Suprapubic skin (tissue), 4 donors: Measurements from ENCODE around the gene SNX9. TPM values are rescaled to one million over a fixed set of nuclear protein-coding genes. Genes with fewer than 3 reads are reported as not detected.

Source experiments
- DNase-seq, 2 donors: peaks; one replicate each; pipeline ENCODE4 v3.0.0-alpha.2; 2019; ENCODE audit warnings: low spot score in 2 of 2
- H3K27ac ChIP-seq: fragments of 200-600 bp; sonication (generic); one replicate; pipeline ENCODE4 v1.5.1; 2019
- H3K27me3 ChIP-seq: fragments of 200-600 bp; sonication (generic); one replicate; pipeline ENCODE4 v1.5.1; 2019
- H3K36me3 ChIP-seq: fragments of 200-600 bp; sonication (generic); one replicate; pipeline ENCODE4 v1.5.1; 2019
- H3K4me1 ChIP-seq: fragments of 200-600 bp; sonication (generic); one replicate; pipeline ENCODE4 v1.5.1; 2019
- H3K4me3 ChIP-seq: fragments of 200-600 bp; sonication (generic); one replicate; pipeline ENCODE4 v1.5.1; 2019; ENCODE audit warnings: mild to moderate bottlenecking
- H3K9me3 ChIP-seq: fragments of 200-600 bp; sonication (generic); one replicate; pipeline ENCODE4 v1.5.1; 2019
- EP300 ChIP-seq: sonication (generic); formaldehyde crosslinking; IDR thresholded peaks from one replicate; pipeline ENCODE4 v1.6.1; 2017; ENCODE audit warnings: antibody characterized with exemption
- POLR2A ChIP-seq, 2 donors: fragments of 450-650 bp; IDR thresholded peaks; one replicate each; pipeline ENCODE4 v1.6.1; 2017; ENCODE audit warnings: antibody characterized with exemption in 2 of 2, mild to moderate bottlenecking in 2 of 2, moderate library complexity in 2 of 2
- POLR2AphosphoS5 ChIP-seq, 3 donors: sonication (generic); formaldehyde crosslinking; IDR thresholded peaks; one replicate each; pipeline ENCODE4 v1.6.1; 2017; ENCODE audit warnings: antibody characterized with exemption in 3 of 3
- WGBS: methylation state at CpG from one replicate; pipeline ENCODE4 v1.1.5; 2018; 5-methylcytosine and 5-hydroxymethylcytosine counted together
- total RNA-seq, 4 donors: library from RNA; depleted of rRNA; stranded (reverse); fragments of >200 nt; gene quantifications; one replicate each; pipeline ENCODE4 v1.1.0, GENCODE V29; 2016
- TF ChIP-seq, protein P1 (sequence below), 2 donors: fragments of 200-600 bp in 1 of 2; fragments of 450-650 bp in 1 of 2; sonication (generic) in 1 of 2; IDR thresholded peaks; one replicate each; pipeline ENCODE4 v1.5.1; 2016 to 2019; ENCODE audit warnings: antibody characterized with exemption in 2 of 2, mild to moderate bottlenecking in 1 of 2, moderate library complexity in 1 of 2

SNX9 gene
- total RNA-seq, 4 donors from 2014 or later = 30.4 to 44.2 (median 35.8) TPM

DNA sequence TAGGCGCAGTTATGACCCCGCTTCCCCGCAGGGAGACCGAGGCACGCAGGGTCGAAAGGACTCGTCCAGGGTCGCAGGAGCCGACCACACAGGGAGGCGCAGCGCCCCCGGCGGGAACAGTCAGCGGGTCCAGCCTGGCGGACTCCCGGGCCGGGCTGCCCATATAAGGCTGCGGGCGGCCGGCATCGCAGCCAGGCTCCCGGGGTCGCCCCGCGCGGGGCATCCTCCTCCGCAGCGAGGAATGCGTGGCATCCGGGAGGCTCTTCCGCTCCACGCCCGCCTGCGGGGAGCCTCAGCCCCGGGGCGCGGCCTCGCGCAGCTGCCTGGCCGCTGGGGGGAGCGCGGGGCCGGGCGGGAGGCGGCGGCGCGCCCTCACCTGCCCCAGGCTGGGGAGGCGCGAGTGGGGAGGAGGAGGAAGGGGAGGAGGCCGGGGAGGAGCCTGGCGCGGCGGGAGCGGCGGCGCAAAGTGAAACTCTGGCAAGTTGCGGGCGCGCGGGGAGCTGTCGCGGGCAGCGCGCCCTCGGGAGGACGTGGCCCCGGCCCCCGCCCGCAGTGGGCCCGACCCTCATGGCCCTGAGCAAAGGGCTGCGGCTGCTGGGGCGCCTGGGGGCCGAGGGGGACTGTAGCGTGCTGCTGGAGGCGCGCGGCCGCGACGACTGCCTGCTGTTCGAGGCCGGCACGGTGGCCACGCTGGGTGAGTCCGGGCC, 158.5 kb downstream of the SNX9 start, which contains the start of gene SYNJ2:
TSS of gene SYNJ2 (plus strand) at position 469 of the 707 bp plus-strand sequence. CDS start at position 568, 99 bp downstream.
- 0% methylated on average over 15 of the region's 86 CpGs for WGBS
- H3K9me3 ChIP-seq = no peaks in the 10 kb centered on the region

DNA sequence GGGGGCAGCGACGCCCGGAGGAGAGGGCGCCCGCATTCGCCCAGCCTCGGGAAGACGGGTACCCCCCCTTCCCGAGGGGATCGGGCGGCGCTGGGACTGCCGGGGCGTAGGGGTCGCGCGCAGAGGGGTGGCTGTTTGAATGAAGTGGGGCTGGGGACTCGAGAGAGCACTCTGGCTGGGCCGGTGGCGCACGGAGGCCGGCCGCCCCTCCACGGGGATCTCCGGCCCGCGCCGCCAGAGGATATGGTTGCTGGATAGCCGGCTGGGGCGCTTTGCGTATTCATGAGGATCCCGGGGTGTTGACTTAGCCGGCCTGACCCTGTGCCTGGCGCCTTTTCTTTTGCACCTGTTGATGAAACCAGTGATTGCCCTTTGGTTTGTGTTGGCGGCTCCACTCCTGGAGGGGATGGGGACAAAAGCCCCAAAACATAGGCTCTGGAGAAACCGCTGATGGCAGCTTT, 159.1 kb downstream of the SNX9 start:
- peaks cover 33% of the 10 kb centered on the region for H3K4me1 ChIP-seq
- DNase-seq = no peak
- no peak for TF ChIP-seq EP300
- H3K4me3 ChIP-seq = peak overlapping the region; percentile 72
- peak overlapping the region; percentile 52 for H3K27ac ChIP-seq
- H3K27me3 ChIP-seq = no peaks in the 10 kb centered on the region
- no peaks in the 10 kb centered on the region for H3K9me3 ChIP-seq
- no peaks in the 10 kb centered on the region for H3K36me3 ChIP-seq
- 0% methylated on average over 29 of the region's 36 CpGs for WGBS

More for the DNA sequence above, 158.5 kb downstream of the SNX9 start, which contains the start of gene SYNJ2:
- Histone ChIP-seq H3K27me3 (no peaks in the 10 kb centered on the region), H3K27ac (peak within 1 kb of the TSS; percentile 52), H3K4me1 (peaks cover 33% of the 10 kb centered on the region), H3K4me3 (peak within 1 kb of the TSS; percentile 72), H3K36me3 (no peaks in the 10 kb centered on the region)
- DNase-seq = peak; percentile 81 to 89
- no peak for TF ChIP-seq EP300
- TF ChIP-seq, protein P1, sequence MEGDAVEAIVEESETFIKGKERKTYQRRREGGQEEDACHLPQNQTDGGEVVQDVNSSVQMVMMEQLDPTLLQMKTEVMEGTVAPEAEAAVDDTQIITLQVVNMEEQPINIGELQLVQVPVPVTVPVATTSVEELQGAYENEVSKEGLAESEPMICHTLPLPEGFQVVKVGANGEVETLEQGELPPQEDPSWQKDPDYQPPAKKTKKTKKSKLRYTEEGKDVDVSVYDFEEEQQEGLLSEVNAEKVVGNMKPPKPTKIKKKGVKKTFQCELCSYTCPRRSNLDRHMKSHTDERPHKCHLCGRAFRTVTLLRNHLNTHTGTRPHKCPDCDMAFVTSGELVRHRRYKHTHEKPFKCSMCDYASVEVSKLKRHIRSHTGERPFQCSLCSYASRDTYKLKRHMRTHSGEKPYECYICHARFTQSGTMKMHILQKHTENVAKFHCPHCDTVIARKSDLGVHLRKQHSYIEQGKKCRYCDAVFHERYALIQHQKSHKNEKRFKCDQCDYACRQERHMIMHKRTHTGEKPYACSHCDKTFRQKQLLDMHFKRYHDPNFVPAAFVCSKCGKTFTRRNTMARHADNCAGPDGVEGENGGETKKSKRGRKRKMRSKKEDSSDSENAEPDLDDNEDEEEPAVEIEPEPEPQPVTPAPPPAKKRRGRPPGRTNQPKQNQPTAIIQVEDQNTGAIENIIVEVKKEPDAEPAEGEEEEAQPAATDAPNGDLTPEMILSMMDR (IDR thresholded peaks at IDR 0.05) = peak in 1 of 2 donors; percentile 55

- 56% methylated on average over 17 of the region's 17 CpGs for WGBS
- Histone ChIP-seq H3K27ac (peak overlapping the region; percentile 52), H3K4me3 (peak overlapping the region; percentile 72), H3K4me1 (peaks cover 33% of the 10 kb centered on the region), H3K9me3 (no peaks in the 10 kb centered on the region), H3K36me3 (no peaks in the 10 kb centered on the region), H3K27me3 (no peaks in the 10 kb centered on the region)
- TF ChIP-seq POLR2AphosphoS5 (IDR thresholded peaks at IDR 0.05) = no peak
- TF ChIP-seq, protein P1 (IDR thresholded peaks at IDR 0.05) = peak in 1 of 2 donors; percentile 9
- DNase-seq = peak in 1 of 2 donors; percentile 77
Observed at GRCh38 chr6:157982563-157983405, 159.7 kb downstream of the SNX9 start.

DNA sequence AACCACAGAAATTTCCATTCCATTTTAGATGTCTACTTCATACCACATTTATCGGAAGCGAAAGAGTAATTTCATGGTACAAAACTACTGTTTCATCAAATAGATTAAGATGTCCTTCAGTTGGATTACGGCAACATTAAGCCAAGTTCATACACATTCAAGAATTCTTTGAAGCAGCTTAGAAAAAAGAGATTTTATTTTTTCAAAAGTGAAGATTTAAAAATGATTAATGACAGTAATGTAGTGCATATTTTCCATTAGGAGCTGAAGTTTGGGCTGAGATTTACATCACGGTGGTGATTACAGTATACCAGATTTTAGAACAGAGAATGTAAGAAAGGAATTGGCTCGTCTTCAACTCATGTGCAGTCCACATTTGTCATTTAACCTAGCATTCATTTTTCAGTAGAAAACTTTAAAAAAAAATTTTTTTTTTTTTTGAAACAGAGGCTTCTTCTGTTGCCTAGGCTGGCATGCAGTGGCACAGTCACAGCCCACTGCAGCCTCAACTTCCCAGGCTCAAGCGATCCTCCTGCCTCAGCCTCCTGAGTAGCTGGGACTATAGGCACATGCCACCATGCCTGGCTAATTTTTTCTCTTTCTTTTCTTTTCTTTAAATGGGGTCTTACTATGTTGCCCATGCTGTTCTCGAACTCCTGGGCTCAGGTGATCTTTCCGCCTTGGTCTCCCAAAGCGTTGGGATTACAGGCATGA, 160.5 kb downstream of the SNX9 start:
- H3K4me1 ChIP-seq = peaks cover 33% of the 10 kb centered on the region
- H3K36me3 ChIP-seq = no peaks in the 10 kb centered on the region
- no peaks in the 10 kb centered on the region for H3K27me3 ChIP-seq
- no peak overlapping the region for H3K27ac ChIP-seq
- H3K4me3 ChIP-seq = no peak overlapping the region
- no peaks in the 10 kb centered on the region for H3K9me3 ChIP-seq
- DNase-seq = no peak
- no peak for TF ChIP-seq POLR2AphosphoS5 (IDR thresholded peaks at IDR 0.05)
- TF ChIP-seq, protein P1 (IDR thresholded peaks at IDR 0.05) = no peak
- TF ChIP-seq EP300 = no peak
- no peak for TF ChIP-seq POLR2A (IDR thresholded peaks at IDR 0.05)
- 81% methylated on average over 9 of the region's 9 CpGs for WGBS

GRCh38 chr6:157984128-157984527, 161.1 kb downstream of the SNX9 start:
- H3K27ac ChIP-seq = no peak overlapping the region
- TF ChIP-seq POLR2AphosphoS5 (IDR thresholded peaks at IDR 0.05) (no peak), POLR2A (IDR thresholded peaks at IDR 0.05) (no peak), EP300 (no peak)
- TF ChIP-seq, protein P1 (IDR thresholded peaks at IDR 0.05) = no peak
- 95% methylated on average over 4 of the region's 4 CpGs for WGBS

More at GRCh38 chr6:157984128-157984527, 161.1 kb downstream of the SNX9 start:
- peaks cover 36% of the 10 kb centered on the region for H3K4me1 ChIP-seq
- H3K36me3 ChIP-seq = no peaks in the 10 kb centered on the region
- DNase-seq = no peak
- no peaks in the 10 kb centered on the region for H3K9me3 ChIP-seq
- H3K27me3 ChIP-seq = no peaks in the 10 kb centered on the region
- no peak overlapping the region for H3K4me3 ChIP-seq
